Osteoblast (primary cell): ENCODE measurements around the gene HSPH1. TPM values are rescaled to one million over a fixed set of nuclear protein-coding genes. Genes with fewer than 3 reads are reported as not detected.

Experiments used
- DNase-seq: peaks from one replicate; pipeline ENCODE4 v3.0.0; 2011; ENCODE audit warnings: low spot score, mixed read lengths; ENCODE audit not compliant: insufficient read length; ENCODE audit errors: missing footprints
- H2AFZ ChIP-seq: 2 replicates; pipeline ENCODE4 v1.6.0; 2011; ENCODE audit warnings: mild to moderate bottlenecking, low read length
- H3K27ac ChIP-seq: 2 replicates; pipeline ENCODE4 v1.5.1; 2011; ENCODE audit warnings: mild to moderate bottlenecking, low read depth, low read length, moderate library complexity
- H3K27me3 ChIP-seq: 2 replicates; pipeline ENCODE4 v1.6.0; 2012; ENCODE audit warnings: mild to moderate bottlenecking, control low read depth, inconsistent platforms, low read length, moderate library complexity; ENCODE audit not compliant: insufficient read depth
- H3K36me3 ChIP-seq: 2 replicates; pipeline ENCODE4 v1.5.1; 2011; ENCODE audit warnings: mild to moderate bottlenecking, low read length, control low read depth, moderate library complexity; ENCODE audit not compliant: insufficient read depth
- H3K4me1 ChIP-seq: 2 replicates; pipeline ENCODE4 v1.5.1; 2011; ENCODE audit warnings: mild to moderate bottlenecking, low read length, control low read depth, moderate library complexity; ENCODE audit not compliant: insufficient read depth
- H3K4me2 ChIP-seq: 2 replicates; pipeline ENCODE4 v1.6.0; 2011; ENCODE audit warnings: mild to moderate bottlenecking, low read length; ENCODE audit not compliant: insufficient read depth
- H3K4me3 ChIP-seq: fragments of 200-600 bp; sonication (generic); 3 replicates; pipeline ENCODE4 v1.5.1; 2012; ENCODE audit warnings: mild to moderate bottlenecking, low read length, inconsistent platforms; ENCODE audit not compliant: insufficient read depth
- H3K79me2 ChIP-seq: 2 replicates; pipeline ENCODE4 v1.6.0; 2012; ENCODE audit warnings: mild to moderate bottlenecking, low read length, control low read depth, inconsistent platforms; ENCODE audit not compliant: insufficient read depth
- H3K9me3 ChIP-seq: 2 replicates; pipeline ENCODE4 v1.5.1; 2011; ENCODE audit warnings: low read depth, low read length, control low read depth
- H4K20me1 ChIP-seq: 2 replicates; pipeline ENCODE4 v1.6.0; 2012; ENCODE audit warnings: mild to moderate bottlenecking, low read length, control low read depth; ENCODE audit not compliant: insufficient read depth
- CTCF ChIP-seq: IDR thresholded peaks from 2 replicates; pipeline ENCODE4 v1.5.1; 2011; ENCODE audit warnings: mild to moderate bottlenecking, low read depth, low read length, moderate library complexity; ENCODE audit errors: extremely low read depth
- total RNA-seq: library from RNA; depleted of rRNA; stranded (reverse); fragments of >200 nt; gene quantifications from 2 replicates; pipeline ENCODE4 v1.2.3, GENCODE V29; 2012

HSPH1 gene
- total RNA-seq, 1 donor: 35.5 TPM

DNA sequence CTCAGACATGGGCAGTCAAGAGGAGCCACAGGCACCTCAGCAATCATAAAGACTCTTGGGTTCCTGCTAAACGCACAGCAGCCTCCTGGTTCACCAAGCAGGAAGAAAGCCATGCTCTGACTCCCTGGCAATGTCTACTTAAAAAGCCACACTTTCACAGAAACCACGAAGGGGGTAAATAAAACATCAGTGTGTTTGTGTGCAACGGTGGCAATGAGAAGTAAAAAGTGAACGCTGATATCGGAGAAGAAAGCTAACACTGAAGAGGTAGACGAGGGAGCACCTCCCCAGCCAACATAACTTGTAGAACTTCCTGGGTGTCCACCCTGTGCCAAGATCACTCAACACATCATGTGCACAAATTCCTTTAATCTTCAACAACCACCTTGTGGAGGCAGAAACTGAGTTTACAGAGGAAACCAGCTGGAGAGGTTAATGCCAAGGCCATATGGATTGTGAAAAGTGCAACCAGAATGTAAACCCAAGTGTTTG is 30.2 kb downstream of the HSPH1 start:
- no peak for TF ChIP-seq CTCF
- DNase-seq: no peak
- no peaks in the 10 kb centered on the region for H3K9me3 ChIP-seq
- H3K27ac ChIP-seq: no peak overlapping the region
- H3K4me2 ChIP-seq: no peak overlapping the region
- H2AFZ ChIP-seq: no peak overlapping the region
- no peaks in the 10 kb centered on the region for H3K79me2 ChIP-seq
- H4K20me1 ChIP-seq: no peaks in the 10 kb centered on the region
- H3K36me3 ChIP-seq: peaks cover 10% of the 10 kb centered on the region
- peaks cover 9% of the 10 kb centered on the region for H3K27me3 ChIP-seq
- H3K4me3 ChIP-seq: no peak overlapping the region
- H3K4me1 ChIP-seq: no peaks in the 10 kb centered on the region

- DNase-seq: no peak
- Histone ChIP-seq H2AFZ (no peak overlapping the region), H3K9me3 (no peaks in the 10 kb centered on the region), H3K4me3 (no peak overlapping the region), H3K27me3 (peaks cover 21% of the 10 kb centered on the region), H3K79me2 (no peaks in the 10 kb centered on the region), H4K20me1 (no peaks in the 10 kb centered on the region), H3K4me2 (no peak overlapping the region), H3K27ac (no peak overlapping the region), H3K36me3 (no peaks in the 10 kb centered on the region), H3K4me1 (no peaks in the 10 kb centered on the region)
- no peak for TF ChIP-seq CTCF
These were observed 32.3 kb downstream of the HSPH1 start for GRCh38 chr13:31129419-31129818.

GRCh38 chr13:31124204-31124603 is 37.5 kb downstream of the HSPH1 start:
- Histone ChIP-seq H3K27me3 (peaks cover 56% of the 10 kb centered on the region), H3K27ac (no peak overlapping the region), H3K4me1 (no peaks in the 10 kb centered on the region), H2AFZ (no peak overlapping the region), H4K20me1 (no peaks in the 10 kb centered on the region), H3K79me2 (no peaks in the 10 kb centered on the region), H3K4me3 (no peak overlapping the region), H3K4me2 (no peak overlapping the region), H3K36me3 (no peaks in the 10 kb centered on the region), H3K9me3 (no peaks in the 10 kb centered on the region)
- no peak for TF ChIP-seq CTCF
- no peak for DNase-seq

- Histone ChIP-seq H4K20me1 (no peaks in the 10 kb centered on the region), H2AFZ (no peak overlapping the region), H3K4me3 (no peak overlapping the region), H3K4me2 (no peak overlapping the region), H3K36me3 (no peaks in the 10 kb centered on the region), H3K4me1 (no peaks in the 10 kb centered on the region), H3K79me2 (no peaks in the 10 kb centered on the region), H3K9me3 (no peaks in the 10 kb centered on the region), H3K27ac (no peak overlapping the region), H3K27me3 (peaks cover 66% of the 10 kb centered on the region)
- DNase-seq: no peak
- no peak for TF ChIP-seq CTCF
These were observed 39.0 kb downstream of the HSPH1 start for GRCh38 chr13:31122544-31123260.
